IMR-90 (cell line): ENCODE results near the gene CCDC69. TPM values are rescaled to one million over a fixed set of nuclear protein-coding genes. Genes with fewer than 3 reads are reported as not detected.

Experiments used
- ATAC-seq: fragments of 200-7000 bp; cut with Tn5 transposase; 2 replicates; pipeline ENCODE4 v1.9.1; 2020; ENCODE audit warnings: low read depth, mild to moderate bottlenecking, moderate library complexity
- BruUV-seq: library from RNA; stranded (reverse); fragments of 400-500 nt; replicated peaks from 2 replicates; lab custom pipeline; 2021; lab: Mats Ljungman, UMichigan
- CTCF ChIA-PET: fragments of 300-600 bp; formaldehyde crosslinking; extraction: SDS; loops from one replicate; lab custom pipeline; 2021; ENCODE audit warnings: antibody characterized with exemption; lab: Yijun Ruan, JAX
- POLR2A ChIA-PET: fragments of 300-600 bp; sonication (Branson Sonifier 250); formaldehyde crosslinking; loops from one replicate; lab custom pipeline; 2022; ENCODE audit warnings: antibody characterized with exemption; ENCODE audit not compliant: unreplicated experiment; lab: Charles Lee
- DNase-seq: peaks from one replicate; pipeline ENCODE4 v3.0.0; 2013
- H2AFZ ChIP-seq: replicated peaks from 2 replicates; pipeline ENCODE3; 2013; ENCODE audit warnings: low read length, mild to moderate bottlenecking; ENCODE audit not compliant: poor library complexity
- H2AK5ac ChIP-seq: 2 replicates; pipeline ENCODE4 v1.6.1; 2013; ENCODE audit warnings: low read depth, low read length, inconsistent platforms
- H2AK9ac ChIP-seq: replicated peaks from 2 replicates; pipeline ENCODE3; 2013; ENCODE audit warnings: mild to moderate bottlenecking, low read depth, low read length, moderate library complexity; ENCODE audit not compliant: poor library complexity
- H2BK120ac ChIP-seq: 2 replicates; pipeline ENCODE4 v1.6.1; 2013; ENCODE audit warnings: low read depth, low read length, inconsistent platforms
- H2BK15ac ChIP-seq: 3 replicates; pipeline ENCODE4 v1.6.1; 2013; ENCODE audit warnings: low read depth, low read length, inconsistent platforms
- H2BK20ac ChIP-seq: 2 replicates; pipeline ENCODE4 v1.6.1; 2013; ENCODE audit warnings: low read depth, mild to moderate bottlenecking, inconsistent platforms, low read length, moderate library complexity
- H2BK5ac ChIP-seq: 2 replicates; pipeline ENCODE4 v1.6.1; 2013; ENCODE audit warnings: mild to moderate bottlenecking, low read depth, low read length, inconsistent platforms; ENCODE audit not compliant: poor library complexity, severe bottlenecking
- H3K14ac ChIP-seq: replicated peaks from 2 replicates; pipeline ENCODE4 v1.6.1; 2013; ENCODE audit warnings: low read depth, low read length, inconsistent platforms
- H3K18ac ChIP-seq: 2 replicates; pipeline ENCODE4 v1.6.1; 2013; ENCODE audit warnings: low read depth, low read length, control low read depth
- H3K23ac ChIP-seq: 2 replicates; pipeline ENCODE4 v1.6.1; 2013; ENCODE audit warnings: low read depth, low read length, inconsistent platforms
- H3K27ac ChIP-seq: 2 replicates; pipeline ENCODE4 v1.5.1; 2013; ENCODE audit warnings: mild to moderate bottlenecking, control low read depth, low read length; ENCODE audit not compliant: insufficient read depth
- H3K27me3 ChIP-seq: 2 replicates; pipeline ENCODE4 v1.6.1; 2013; ENCODE audit warnings: low read length; ENCODE audit not compliant: control insufficient read depth, insufficient read depth
- H3K36me3 ChIP-seq: 2 replicates; pipeline ENCODE4 v1.6.1; 2013; ENCODE audit warnings: low read length, mixed read lengths; ENCODE audit not compliant: control insufficient read depth, insufficient read depth
- H3K4ac ChIP-seq: 2 replicates; pipeline ENCODE4 v1.6.1; 2013; ENCODE audit warnings: low read depth, low read length, inconsistent platforms
- H3K4me1 ChIP-seq: 2 replicates; pipeline ENCODE4 v1.6.1; 2013; ENCODE audit warnings: low read length, mixed read lengths; ENCODE audit not compliant: control insufficient read depth, insufficient read depth
- H3K4me2 ChIP-seq: 2 replicates; pipeline ENCODE4 v1.6.1; 2013; ENCODE audit warnings: low read depth, mild to moderate bottlenecking, control low read depth, low read length, moderate library complexity
- H3K4me3 ChIP-seq: 2 replicates; pipeline ENCODE4 v1.5.1; 2013; ENCODE audit warnings: low read depth, mild to moderate bottlenecking, control low read depth, low read length, moderate library complexity; ENCODE audit not compliant: insufficient read depth
- H3K56ac ChIP-seq: 2 replicates; pipeline ENCODE4 v1.6.1; 2013; ENCODE audit warnings: low read length, inconsistent platforms; ENCODE audit not compliant: insufficient read depth; ENCODE audit errors: extremely low read depth
- H3K79me1 ChIP-seq, 2 experiments: 2 replicates each; pipeline ENCODE4 v1.6.1; 2013; ENCODE audit warnings: low read length in 2 of 2, inconsistent platforms in 1 of 2, low read depth in 1 of 2
- H3K9ac ChIP-seq: 2 replicates; pipeline ENCODE4 v1.6.1; 2013; ENCODE audit warnings: low read depth, low read length, control low read depth
- H3K9me1 ChIP-seq: 2 replicates; pipeline ENCODE4 v1.6.1; 2013; ENCODE audit warnings: low read length, inconsistent platforms; ENCODE audit not compliant: insufficient read depth
- H3K9me3 ChIP-seq: 2 replicates; pipeline ENCODE4 v1.6.1; 2013; ENCODE audit warnings: low read length; ENCODE audit not compliant: control insufficient read depth, insufficient read depth
- H4K20me1 ChIP-seq: 2 replicates; pipeline ENCODE4 v1.6.1; 2013; ENCODE audit warnings: low read length, inconsistent platforms; ENCODE audit not compliant: insufficient read depth
- H4K5ac ChIP-seq: 2 replicates; pipeline ENCODE4 v1.6.1; 2013; ENCODE audit warnings: mild to moderate bottlenecking, low read depth, low read length, control low read depth
- H4K8ac ChIP-seq, 2 experiments: 2 replicates each; pipeline ENCODE4 v1.6.1; 2013; ENCODE audit warnings: low read depth in 2 of 2, low read length in 2 of 2, control low read depth in 1 of 2, inconsistent platforms in 1 of 2
- H4K91ac ChIP-seq: 2 replicates; pipeline ENCODE4 v1.6.1; 2013; ENCODE audit warnings: low read depth, low read length, inconsistent platforms; ENCODE audit not compliant: insufficient read depth
- CEBPB ChIP-seq: IDR thresholded peaks from 2 replicates; pipeline ENCODE4 v1.6.1; 2012; ENCODE audit warnings: low read depth, low read length, improper control_type of control experiment
- MAFK ChIP-seq: IDR thresholded peaks from 2 replicates; pipeline ENCODE4 v1.6.1; 2012; ENCODE audit warnings: low read depth, low read length, improper control_type of control experiment
- USF2 ChIP-seq: fragments of 150-350 bp; IDR thresholded peaks from 2 replicates; pipeline ENCODE4 v1.6.1; 2017; ENCODE audit warnings: mild to moderate bottlenecking, antibody characterized with exemption, low read length, low read depth
- WGBS, 2 experiments: methylation state at CpG; one replicate each; pipeline versions ENCODE4 v1.1.5 to v1.1.7; 2013; ENCODE audit warnings: missing lambda C conversion rate in 2 of 2; ENCODE audit not compliant: insufficient read length in 1 of 2; ENCODE audit errors: extremely low coverage in 2 of 2; 5-methylcytosine and 5-hydroxymethylcytosine counted together
- dilution Hi-C: fragments of 300-500 bp; cut with HindIII; formaldehyde crosslinking; loops from one replicate; pipeline ENCODE4 v1.14.3; 2018; ENCODE audit warnings: low sequenced_read_pairs; ENCODE audit not compliant: unreplicated experiment
- in situ Hi-C: fragments of 300-500 bp; cut with MboI; formaldehyde crosslinking; loops from 3 replicates; pipeline ENCODE4 v1.14.3; 2019; ENCODE audit warnings: low sequenced_read_pairs, inconsistent platforms, mixed read lengths
- intact Hi-C: fragments of 100-400 bp; cut with micrococcal nuclease; formaldehyde crosslinking; loops from 2 replicates; pipeline ENCODE4 v1.10.0; 2022
- polyA plus RNA-seq, 3 experiments: library from polyadenylated mRNA; depleted of rRNA; stranded (reverse); fragments of >200 nt; gene quantifications; 2 replicates each; pipeline ENCODE4 v1.2.3, GENCODE V29; 2012; ENCODE audit warnings: low replicate concordance in 1 of 3
- total RNA-seq: library from RNA; depleted of rRNA; stranded (reverse); fragments of >200 nt; gene quantifications from 2 replicates; pipeline ENCODE4 v1.2.3, GENCODE V29; 2012

The CCDC69 gene
- total and polyA plus RNA-seq, 2 of the 4 experiments (the other 2 are of a cell fraction), result 0.36 to 0.48 TPM

GRCh38 chr5:151139015-151139414, 84.9 kb downstream of the CCDC69 start:
- H4K91ac ChIP-seq, result no peak overlapping the region
- DNase-seq, result no peak
- H2BK15ac ChIP-seq, result no peak overlapping the region
- H3K9ac ChIP-seq, result no peak overlapping the region
- H3K14ac ChIP-seq, result no peak overlapping the region
- H2AFZ ChIP-seq, result no peak overlapping the region
- no peaks in the 10 kb centered on the region for H3K27me3 ChIP-seq
- H2BK5ac ChIP-seq, result no peak overlapping the region
- H3K9me1 ChIP-seq, result peaks cover 18% of the 10 kb centered on the region
- no peak overlapping the region for H2BK20ac ChIP-seq
- H3K4me2 ChIP-seq, result no peak overlapping the region
- no peak for ATAC-seq
- no peak overlapping the region for H3K56ac ChIP-seq
- intact Hi-C loops (no loop called here), dilution Hi-C loops (no loop called here), in situ Hi-C loops (no loop called here)
- peaks cover 54 to 94% of the 10 kb centered on the region in 2 experiments for H3K79me1 ChIP-seq
- H3K4me3 ChIP-seq, result no peak overlapping the region
- H3K18ac ChIP-seq, result no peak overlapping the region
- H3K27ac ChIP-seq, result no peak overlapping the region
- 97% methylated on average over 5 of the region's 8 CpGs; no CpG with 5 or more reads in 1 of the 2 experiments for WGBS, 2 experiments
- H2AK5ac ChIP-seq, result no peak overlapping the region
- no peaks in the 10 kb centered on the region; the same call in 1 of the 2 replicates for H3K4me1 ChIP-seq
- peaks cover 60% of the 10 kb centered on the region for H4K20me1 ChIP-seq
- no peaks in the 10 kb centered on the region for H3K9me3 ChIP-seq
- H4K8ac ChIP-seq, result no peak overlapping the region
- TF ChIP-seq USF2 (no peak), CEBPB (no peak), MAFK (no peak)
- H3K36me3 ChIP-seq, result peaks cover 85% of the 10 kb centered on the region
- no peak overlapping the region for H2BK120ac ChIP-seq
- no peak overlapping the region for H3K23ac ChIP-seq
- H4K5ac ChIP-seq, result no peak overlapping the region
- H2AK9ac ChIP-seq, result no peak overlapping the region
- no peak overlapping the region for H3K4ac ChIP-seq
- POLR2A ChIA-PET, result no interaction called here
- CTCF ChIA-PET, result interaction anchor here (1.6 kb wide), 1 partner anchor 13 kb away, joined by 5 read pairs; no protein-coding TSS in a partner anchor
- no TSS peak for BruUV-seq
